ENCODE measurements around the gene RFFL.

RFFL gene

GRCh38 chr17:34974794-34975785 lies 88.4 kb downstream of the RFFL start:
- ChIA-PET CTCF (interaction anchor here (0.6 to 1.2 kb wide), 3 partner anchors 60 to 433 kb away, joined by 3 read pairs; no protein-coding TSS in a partner anchor), POLR2A (interaction anchor here (0.8 to 1.8 kb wide), 2 partner anchors 11 to 14 kb away, joined by 3 to 6 read pairs; partner anchors contain the start of genes CCT6B and ZNF830)
- Histone ChIP-seq H3K4me3 (ENCODE audit: low read depth, low read length) (no peak overlapping the region), H3K36me3 (ENCODE audit: control insufficient read depth in 2 of 2, insufficient read depth in 1 of 2, low read length in 2 of 2) (no peaks in the 10 kb centered on the region), H3K9me3 (ENCODE audit: control insufficient read depth, insufficient read depth, low read depth, low read length) (no peaks in the 10 kb centered on the region), H3K4me1 (ENCODE audit: control insufficient read depth, insufficient read depth, low read length) (no peaks in the 10 kb centered on the region; the same call in 1 of the 2 replicates), H3K27ac (ENCODE audit: extremely low read depth, low read depth, low read length) (no peak overlapping the region)
- no peak for TF ChIP-seq ZSCAN18 (tag by site-specific recombination; IDR thresholded peaks at IDR 0.05)
- TF ChIP-seq ZFP69B (tag by site-specific recombination; IDR thresholded peaks at IDR 0.05) = no peak
- TF ChIP-seq REPIN1 (tag by site-specific recombination; IDR thresholded peaks at IDR 0.05; ENCODE audit: low read depth) = no peak
- TF ChIP-seq BCL11B (tag by site-specific recombination; IDR thresholded peaks at IDR 0.05; ENCODE audit: low read depth) = no peak
- TF ChIP-seq ZNF274 (IDR thresholded peaks at IDR 0.05; ENCODE audit: low read length) = no peak
- no peak for TF ChIP-seq ZNF274 (tag by site-specific recombination; IDR thresholded peaks at IDR 0.05; ENCODE audit: borderline replicate concordance)
- no peak for TF ChIP-seq GFI1B (tag by site-specific recombination; IDR thresholded peaks at IDR 0.05)
- no peak for TF ChIP-seq ZNF184 (tag by site-specific recombination; IDR thresholded peaks at IDR 0.05)
- TF ChIP-seq ZBTB48 (tag by site-specific recombination; IDR thresholded peaks at IDR 0.05) = no peak
- no peak for TF ChIP-seq ZBTB6 (tag by site-specific recombination; IDR thresholded peaks at IDR 0.05)
- no peak for TF ChIP-seq FEZF1 (tag by site-specific recombination; IDR thresholded peaks at IDR 0.05)
- TF ChIP-seq REST (tag by site-specific recombination; IDR thresholded peaks at IDR 0.05) = no peak
- no peak for TF ChIP-seq ZNF449 (tag by site-specific recombination; IDR thresholded peaks at IDR 0.05)
- no peak for TF ChIP-seq HOXA7 (CRISPR knock-in tag; IDR thresholded peaks at IDR 0.05; ENCODE audit: borderline replicate concordance)
- TF ChIP-seq ZNF530 (tag by site-specific recombination; IDR thresholded peaks at IDR 0.05; ENCODE audit: low read depth) = no peak
- TF ChIP-seq ZNF558 (tag by site-specific recombination; IDR thresholded peaks at IDR 0.05) = no peak
- TF ChIP-seq ZNF426 (tag by site-specific recombination; IDR thresholded peaks at IDR 0.05) = no peak
